Activated CD4-positive, alpha-beta T cell treated with anti-CD3 and anti-CD28 coated beads for 36 hours (primary cell): ENCODE data around the gene HMOX1. TPM values are rescaled to one million over a fixed set of nuclear protein-coding genes. Genes with fewer than 3 reads are reported as not detected.
"Not testable (repeated sequence)": the region's sequence is repeated elsewhere in the genome, so short reads cannot be mapped to it uniquely, and the experiment has no call there.

Experiments used
- ATAC-seq: fragments of 200-7000 bp; cut with Tn5 transposase; one replicate; pipeline ENCODE4 v1.10.0; 2021; ENCODE audit warnings: mild to moderate bottlenecking, moderate library complexity
- CTCF ChIA-PET: fragments of 350-600 bp; sonication (Branson Sonifier 250); formaldehyde crosslinking; loops from one replicate; lab custom pipeline; 2021; ENCODE audit warnings: antibody characterized with exemption; lab: Charles Lee
- POLR2A ChIA-PET: fragments of 350-600 bp; sonication (Branson Sonifier 250); formaldehyde crosslinking; loops from one replicate; lab custom pipeline; 2021; ENCODE audit warnings: antibody characterized with exemption, inconsistent platforms; lab: Charles Lee
- DNase-seq: peaks from one replicate; pipeline ENCODE4 v3.0.0-alpha.2; 2020
- H3K27ac Mint-ChIP-seq: one replicate; pipeline ENCODE4 v1.8.0; 2021; ENCODE audit warnings: mixed read lengths
- H3K27me3 Mint-ChIP-seq: one replicate; pipeline ENCODE4 v1.8.0; 2021; ENCODE audit warnings: mixed read lengths
- H3K36me3 Mint-ChIP-seq: one replicate; pipeline ENCODE4 v1.8.0; 2021; ENCODE audit warnings: low read depth, mixed read lengths
- H3K4me1 Mint-ChIP-seq: one replicate; pipeline ENCODE4 v1.8.0; 2021; ENCODE audit warnings: mixed read lengths
- H3K4me3 Mint-ChIP-seq: one replicate; pipeline ENCODE4 v1.8.0; 2021; ENCODE audit warnings: mild to moderate bottlenecking, moderate library complexity, mixed read lengths
- H3K9me3 Mint-ChIP-seq: one replicate; pipeline ENCODE4 v1.8.0; 2021; ENCODE audit warnings: low read depth, mixed read lengths
- intact Hi-C, 2 experiments: fragments of 100-400 bp; cut with DNase I in 1 of 2; cut with micrococcal nuclease in 1 of 2; formaldehyde crosslinking; loops; one replicate each; pipeline versions ENCODE4 v1.14.2 to v1.15.1; 2022 to 2024; cut with DNase I, micrococcal nuclease
- total RNA-seq, 2 experiments: library from RNA; stranded (reverse); gene quantifications; one replicate each; pipeline ENCODE4 v1.2.3, GENCODE V29; 2021

HMOX1 gene
- total RNA-seq, 2 experiments from 2014 or later = 0.30 to 0.61 TPM

DNA sequence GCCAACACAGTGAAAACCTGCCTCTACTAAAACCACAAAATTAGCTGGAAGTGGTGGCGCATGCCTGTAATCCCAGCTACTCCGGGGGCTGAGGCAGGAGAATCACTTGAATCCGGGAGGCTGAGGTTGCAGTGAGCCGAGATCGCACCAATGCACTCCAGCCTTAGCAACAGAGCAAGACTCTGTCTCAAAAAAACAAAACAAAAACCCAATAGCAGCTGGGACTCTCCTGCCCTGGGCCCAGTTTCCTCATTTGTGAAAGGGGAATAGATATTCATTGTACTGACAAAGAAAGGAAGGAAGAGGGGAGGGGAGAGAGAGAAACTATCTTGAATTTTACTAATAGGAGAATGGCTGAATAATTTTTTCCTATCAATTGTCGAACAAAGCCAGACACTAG is 15.7 kb downstream of the HMOX1 start:
- ATAC-seq, H3K27ac Mint-ChIP-seq, intact Hi-C loops, H3K4me1 Mint-ChIP-seq, H3K27me3 Mint-ChIP-seq, H3K4me3 Mint-ChIP-seq, DNase-seq, H3K9me3 Mint-ChIP-seq: not testable (repeated sequence)
- H3K36me3 Mint-ChIP-seq = peaks cover 18% of the 10 kb centered on the region
- CTCF ChIA-PET = interaction anchor here (0.6 to 1.2 kb wide), 3 partner anchors 45 to 500 kb away, joined by 3 to 4 read pairs (median 4); no protein-coding TSS in a partner anchor
- POLR2A ChIA-PET = interaction anchor here (0.6 to 0.7 kb wide), 3 partner anchors 13 to 92 kb away, joined by 3 to 4 read pairs (median 3); no protein-coding TSS in a partner anchor

GRCh38 chr22:35397095-35397904 is 16.4 kb downstream of the HMOX1 start:
- ChIA-PET POLR2A (interaction anchor here (0.6 to 0.7 kb wide), 2 partner anchors 16 to 53 kb away, joined by 4 to 5 read pairs; no protein-coding TSS in a partner anchor), CTCF (interaction anchor here (0.6 to 1.2 kb wide), 4 partner anchors 11 to 499 kb away, joined by 3 to 4 read pairs (median 4); no protein-coding TSS in a partner anchor)
- ATAC-seq (no peak), DNase-seq (no peak)
- Mint-ChIP-seq H3K27me3 (no peaks in the 10 kb centered on the region), H3K9me3 (no peaks in the 10 kb centered on the region), H3K4me1 (peaks cover 14% of the 10 kb centered on the region), H3K27ac (no peak overlapping the region), H3K4me3 (no peak overlapping the region), H3K36me3 (peaks cover 24% of the 10 kb centered on the region)
- intact Hi-C loops = no loop called here

GRCh38 chr22:35398591-35398973 is 17.7 kb downstream of the HMOX1 start:
- peaks cover 19% of the 10 kb centered on the region for H3K4me1 Mint-ChIP-seq
- H3K4me3 Mint-ChIP-seq = peak overlapping the region; percentile 86
- peak overlapping the region; percentile 98 for H3K27ac Mint-ChIP-seq
- intact Hi-C loops = no loop called here
- no peak for DNase-seq
- ChIA-PET POLR2A (no interaction called here), CTCF (interaction anchor here (0.7 to 1.9 kb wide), 2 partner anchors 33 to 48 kb away, joined by 4 to 8 read pairs; no protein-coding TSS in a partner anchor)
- no peak for ATAC-seq
- H3K36me3 Mint-ChIP-seq = peaks cover 37% of the 10 kb centered on the region
- H3K27me3 Mint-ChIP-seq = no peaks in the 10 kb centered on the region
- H3K9me3 Mint-ChIP-seq = no peaks in the 10 kb centered on the region

- intact Hi-C loops = no loop called here
These were observed 18.3 kb downstream of the HMOX1 start for GRCh38 chr22:35399114-35399677.

DNA sequence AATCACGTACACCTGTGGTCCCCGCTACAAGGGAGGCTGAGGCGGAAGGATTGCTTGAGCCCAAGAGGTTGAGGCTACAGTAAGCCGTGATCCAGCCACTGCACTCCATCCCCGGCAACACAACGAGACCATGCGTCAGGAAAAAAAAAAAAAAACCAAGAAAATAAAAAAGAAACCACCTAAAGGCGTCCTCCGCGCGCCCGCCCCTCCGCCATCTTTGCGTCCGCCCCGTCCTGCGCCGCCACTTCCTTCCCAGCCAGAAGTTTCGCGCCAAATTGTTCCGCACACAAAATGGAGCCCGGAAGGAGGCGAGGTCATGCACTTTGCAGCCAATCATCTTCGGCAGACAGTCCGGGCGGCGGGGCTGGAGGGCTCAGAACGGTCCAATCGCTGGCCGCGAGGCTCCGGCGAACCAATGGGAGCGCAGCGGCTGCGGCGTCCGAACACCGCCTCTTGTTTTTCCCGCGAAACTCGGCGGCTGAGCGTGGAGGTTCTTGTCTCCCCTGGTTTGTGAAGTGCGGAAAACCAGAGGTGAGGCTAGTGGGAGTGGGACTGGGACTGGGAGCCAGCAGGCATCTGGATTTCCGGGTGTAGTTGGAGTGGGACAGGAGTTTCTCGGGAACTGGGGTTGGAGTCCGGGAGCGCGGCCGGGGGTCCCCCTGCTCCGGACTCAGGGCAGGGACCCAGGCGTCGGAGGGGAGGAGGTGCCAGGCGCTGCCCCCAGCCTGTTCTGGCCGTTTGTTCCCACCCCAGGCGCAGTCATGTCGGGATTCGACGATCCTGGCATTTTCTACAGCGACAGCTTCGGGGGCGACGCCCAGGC is 19.0 kb downstream of the HMOX1 start, which contains the start of gene MCM5:
Gene MCM5 (plus strand): TSS at position 463 of the 823 bp plus-strand sequence. CDS start 299 bp downstream, at position 762.
- H3K36me3 Mint-ChIP-seq = peaks cover 49% of the 10 kb centered on the region
- no peaks in the 10 kb centered on the region for H3K9me3 Mint-ChIP-seq
- CTCF ChIA-PET = interaction anchor here (1.0 to 1.9 kb wide), 2 partner anchors 49 to 100 kb away, joined by 3 to 8 read pairs; partner anchors contain the start of gene TOM1
- POLR2A ChIA-PET = interaction anchor here (0.5 to 0.7 kb wide), 2 partner anchors 22 to 69 kb away, joined by 3 to 4 read pairs; no protein-coding TSS in a partner anchor
- H3K27ac Mint-ChIP-seq = peak within 1 kb of the TSS; percentile 98
- peaks cover 19% of the 10 kb centered on the region for H3K4me1 Mint-ChIP-seq
- intact Hi-C loops = loop anchor here (1.0 to 5.0 kb wide), 5 partner anchors 37 to 143 kb away; partner anchors contain the start of gene HMGXB4 (in 1 of the 2)
- peak within 1 kb of the TSS; percentile 86 for H3K4me3 Mint-ChIP-seq
- ATAC-seq (peak; percentile 100), DNase-seq (peak; percentile 99)
- H3K27me3 Mint-ChIP-seq = no peaks in the 10 kb centered on the region

More at GRCh38 chr22:35399114-35399677, 18.3 kb downstream of the HMOX1 start:
- H3K27ac Mint-ChIP-seq = peak overlapping the region; percentile 98
- no peak for ATAC-seq
- peak overlapping the region; percentile 86 for H3K4me3 Mint-ChIP-seq
- H3K4me1 Mint-ChIP-seq = peaks cover 19% of the 10 kb centered on the region
- POLR2A ChIA-PET = interaction anchor here (0.5 kb wide), 1 partner anchor 69 kb away, joined by 3 read pairs; no protein-coding TSS in a partner anchor
- CTCF ChIA-PET = interaction anchor here (1.9 kb wide), 1 partner anchor 48 kb away, joined by 8 read pairs; no protein-coding TSS in a partner anchor
- no peaks in the 10 kb centered on the region for H3K27me3 Mint-ChIP-seq
- no peaks in the 10 kb centered on the region for H3K9me3 Mint-ChIP-seq
- DNase-seq = peak; percentile 37
- H3K36me3 Mint-ChIP-seq = peaks cover 43% of the 10 kb centered on the region

GRCh38 chr22:35400501-35400790 is 19.6 kb downstream of the HMOX1 start:
- peak; percentile 49 for DNase-seq
- intact Hi-C loops = loop anchor here (1.0 to 5.0 kb wide), 5 partner anchors 36 to 143 kb away; partner anchors contain the start of gene HMGXB4 (in 1 of the 2)
- no peaks in the 10 kb centered on the region for H3K27me3 Mint-ChIP-seq
- ATAC-seq = peak; percentile 20
- ChIA-PET CTCF (interaction anchor here (1.0 to 1.9 kb wide), 2 partner anchors 49 to 101 kb away, joined by 3 to 8 read pairs; partner anchors contain the start of gene TOM1), POLR2A (interaction anchor here (0.7 to 2.8 kb wide), 2 partner anchors 14 to 21 kb away, joined by 4 to 15 read pairs; no protein-coding TSS in a partner anchor)
- H3K36me3 Mint-ChIP-seq = peaks cover 49% of the 10 kb centered on the region
- H3K27ac Mint-ChIP-seq = peak overlapping the region; percentile 98
- peaks cover 19% of the 10 kb centered on the region for H3K4me1 Mint-ChIP-seq
- peak overlapping the region; percentile 86 for H3K4me3 Mint-ChIP-seq
- H3K9me3 Mint-ChIP-seq = no peaks in the 10 kb centered on the region

- ChIA-PET CTCF (interaction anchor here (1.2 kb wide), 1 partner anchor 50 kb away, joined by 3 read pairs; no protein-coding TSS in a partner anchor), POLR2A (interaction anchor here (0.6 to 2.8 kb wide), 4 partner anchors 10 to 96 kb away, joined by 3 to 15 read pairs (median 6); no protein-coding TSS in a partner anchor)
- Mint-ChIP-seq H3K4me1 (peaks cover 19% of the 10 kb centered on the region), H3K27me3 (no peaks in the 10 kb centered on the region), H3K27ac (peak overlapping the region; percentile 79), H3K4me3 (peak overlapping the region; percentile 86), H3K9me3 (no peaks in the 10 kb centered on the region), H3K36me3 (peaks cover 59% of the 10 kb centered on the region)
- ATAC-seq = no peak
- intact Hi-C loops = loop anchor here (2.0 to 5.0 kb wide), 2 partner anchors 35 to 50 kb away; no protein-coding TSS in a partner anchor
- DNase-seq = no peak
These were observed 21.0 kb downstream of the HMOX1 start for GRCh38 chr22:35401863-35402262.

GRCh38 chr22:35403356-35403755 is 22.5 kb downstream of the HMOX1 start:
- ChIA-PET CTCF (interaction anchor here (0.6 to 1.6 kb wide), 2 partner anchors 27 to 218 kb away, joined by 3 to 4 read pairs; no protein-coding TSS in a partner anchor), POLR2A (interaction anchor here (0.6 to 2.8 kb wide), 4 partner anchors 9 to 21 kb away, joined by 4 to 15 read pairs (median 6); no protein-coding TSS in a partner anchor)
- DNase-seq (no peak), ATAC-seq (no peak)
- Mint-ChIP-seq H3K9me3 (no peaks in the 10 kb centered on the region), H3K4me1 (peaks cover 19% of the 10 kb centered on the region), H3K4me3 (no peak overlapping the region), H3K36me3 (peaks cover 73% of the 10 kb centered on the region), H3K27me3 (no peaks in the 10 kb centered on the region), H3K27ac (no peak overlapping the region)
- intact Hi-C loops = loop anchor here in 1 of 2 experiments (5.0 kb wide), 1 partner anchor 51 kb away; no protein-coding TSS in a partner anchor

DNA sequence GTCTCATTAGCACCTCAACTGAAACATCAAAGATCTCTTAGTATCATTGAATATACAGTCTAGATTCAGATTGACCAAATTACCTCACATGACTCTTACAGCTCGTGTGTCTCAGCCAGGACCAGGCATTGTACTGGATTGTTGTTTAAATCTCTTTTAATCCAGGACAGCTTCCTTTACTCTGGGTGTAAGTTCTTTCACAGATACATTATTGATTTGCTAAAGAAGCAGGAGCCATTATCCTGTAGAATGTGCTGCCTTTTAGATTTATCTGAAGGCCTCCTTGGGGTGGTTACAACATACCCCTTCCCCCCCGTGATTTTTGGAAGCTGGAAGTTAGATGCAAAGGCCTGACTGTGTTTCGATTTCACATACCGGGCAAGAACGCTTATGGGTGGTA is 23.3 kb downstream of the HMOX1 start:
- Mint-ChIP-seq H3K4me3 (no peak overlapping the region), H3K4me1 (peaks cover 19% of the 10 kb centered on the region), H3K27ac (no peak overlapping the region), H3K9me3 (no peaks in the 10 kb centered on the region), H3K36me3 (peaks cover 78% of the 10 kb centered on the region), H3K27me3 (no peaks in the 10 kb centered on the region)
- ChIA-PET CTCF (no interaction called here), POLR2A (interaction anchor here (0.7 kb wide), 2 partner anchors 10 to 146 kb away, joined by 5 to 6 read pairs; no protein-coding TSS in a partner anchor)
- DNase-seq (no peak), ATAC-seq (no peak)
- intact Hi-C loops = loop anchor here in 1 of 2 experiments (5.0 kb wide), 1 partner anchor 52 kb away; no protein-coding TSS in a partner anchor

GRCh38 chr22:35406443-35406842 is 25.5 kb downstream of the HMOX1 start:
- CTCF ChIA-PET = no interaction called here
- no peaks in the 10 kb centered on the region for H3K9me3 Mint-ChIP-seq
- ATAC-seq (no peak), DNase-seq (no peak)
- intact Hi-C loops = no loop called here
- H3K4me3 Mint-ChIP-seq = no peak overlapping the region
- no peak overlapping the region for H3K27ac Mint-ChIP-seq
- H3K27me3 Mint-ChIP-seq = no peaks in the 10 kb centered on the region
- POLR2A ChIA-PET = no interaction called here
- peaks cover 82% of the 10 kb centered on the region for H3K36me3 Mint-ChIP-seq
- H3K4me1 Mint-ChIP-seq = peaks cover 23% of the 10 kb centered on the region
